Activated naive CD8-positive, alpha-beta T cell treated with anti-CD3 and anti-CD28 coated beads, Interleukin-2, amount 50 U/mL, for 24 hours (primary cell): ENCODE data around the gene KIAA0513.

Experiments used
- ATAC-seq: fragments of 150-1000 bp; cut with Tn5 transposase; one replicate; pipeline ENCODE4 v1.10.0; 2021
- DNase-seq: peaks from one replicate; pipeline ENCODE4 v3.0.0; 2021
- H3K27ac Mint-ChIP-seq: one replicate; pipeline ENCODE4 v1.8.0; 2021; ENCODE audit warnings: mild to moderate bottlenecking, mixed read lengths
- H3K27me3 Mint-ChIP-seq: one replicate; pipeline ENCODE4 v1.8.0; 2021; ENCODE audit warnings: mixed read lengths
- H3K36me3 Mint-ChIP-seq: one replicate; pipeline ENCODE4 v1.8.0; 2021; ENCODE audit warnings: low read depth, mixed read lengths
- H3K4me1 Mint-ChIP-seq: one replicate; pipeline ENCODE4 v1.8.0; 2021; ENCODE audit warnings: mixed read lengths
- H3K4me3 Mint-ChIP-seq: one replicate; pipeline ENCODE4 v1.8.0; 2021; ENCODE audit warnings: mild to moderate bottlenecking, moderate library complexity, mixed read lengths
- H3K9me3 Mint-ChIP-seq: one replicate; pipeline ENCODE4 v1.8.0; 2021; ENCODE audit warnings: mixed read lengths

KIAA0513 gene

GRCh38 chr16:85027349-85027957, at the start of gene KIAA0513:
Gene KIAA0513, plus strand, starts transcription at chr16:85027795. Its CDS starts 39,277 bp downstream, at chr16:85067072.
- Mint-ChIP-seq H3K9me3 (no peaks in the 10 kb centered on the region), H3K4me3 (peak within 1 kb of the TSS; percentile 83), H3K4me1 (peaks cover 44% of the 10 kb centered on the region), H3K36me3 (no peaks in the 10 kb centered on the region), H3K27ac (peak within 1 kb of the TSS; percentile 87), H3K27me3 (no peaks in the 10 kb centered on the region)
- peak; percentile 98 for DNase-seq
- peak; percentile 31 for ATAC-seq

GRCh38 chr16:84979516-84979915, 48.1 kb upstream of the KIAA0513 start:
- Mint-ChIP-seq H3K4me3 (no peak overlapping the region), H3K27ac (no peak overlapping the region), H3K36me3 (peaks cover 21% of the 10 kb centered on the region), H3K9me3 (no peaks in the 10 kb centered on the region), H3K4me1 (no peaks in the 10 kb centered on the region), H3K27me3 (no peaks in the 10 kb centered on the region)
- ATAC-seq (no peak), DNase-seq (no peak)

DNA sequence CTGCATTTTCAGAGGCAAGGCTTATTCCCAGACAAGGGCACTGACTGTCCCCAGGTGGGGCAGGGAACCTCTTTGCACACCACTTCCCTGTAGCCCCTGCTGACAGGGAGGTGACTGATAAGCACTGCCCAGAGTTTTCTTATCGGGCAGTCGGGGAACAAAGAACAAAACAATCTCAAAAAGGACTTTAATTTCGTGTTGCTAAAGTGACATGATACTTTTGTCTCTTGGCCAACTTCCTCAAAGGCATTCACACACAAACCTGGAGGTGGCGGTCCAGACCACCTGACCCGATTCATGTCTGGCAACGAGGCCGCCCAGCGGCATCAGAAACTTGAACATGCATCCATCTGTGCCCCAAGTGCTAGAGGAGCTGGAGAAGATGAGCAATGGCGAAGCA, 45.2 kb upstream of the KIAA0513 start:
- DNase-seq, result no peak
- Mint-ChIP-seq H3K27me3 (no peaks in the 10 kb centered on the region), H3K36me3 (peaks cover 25% of the 10 kb centered on the region)

DNA sequence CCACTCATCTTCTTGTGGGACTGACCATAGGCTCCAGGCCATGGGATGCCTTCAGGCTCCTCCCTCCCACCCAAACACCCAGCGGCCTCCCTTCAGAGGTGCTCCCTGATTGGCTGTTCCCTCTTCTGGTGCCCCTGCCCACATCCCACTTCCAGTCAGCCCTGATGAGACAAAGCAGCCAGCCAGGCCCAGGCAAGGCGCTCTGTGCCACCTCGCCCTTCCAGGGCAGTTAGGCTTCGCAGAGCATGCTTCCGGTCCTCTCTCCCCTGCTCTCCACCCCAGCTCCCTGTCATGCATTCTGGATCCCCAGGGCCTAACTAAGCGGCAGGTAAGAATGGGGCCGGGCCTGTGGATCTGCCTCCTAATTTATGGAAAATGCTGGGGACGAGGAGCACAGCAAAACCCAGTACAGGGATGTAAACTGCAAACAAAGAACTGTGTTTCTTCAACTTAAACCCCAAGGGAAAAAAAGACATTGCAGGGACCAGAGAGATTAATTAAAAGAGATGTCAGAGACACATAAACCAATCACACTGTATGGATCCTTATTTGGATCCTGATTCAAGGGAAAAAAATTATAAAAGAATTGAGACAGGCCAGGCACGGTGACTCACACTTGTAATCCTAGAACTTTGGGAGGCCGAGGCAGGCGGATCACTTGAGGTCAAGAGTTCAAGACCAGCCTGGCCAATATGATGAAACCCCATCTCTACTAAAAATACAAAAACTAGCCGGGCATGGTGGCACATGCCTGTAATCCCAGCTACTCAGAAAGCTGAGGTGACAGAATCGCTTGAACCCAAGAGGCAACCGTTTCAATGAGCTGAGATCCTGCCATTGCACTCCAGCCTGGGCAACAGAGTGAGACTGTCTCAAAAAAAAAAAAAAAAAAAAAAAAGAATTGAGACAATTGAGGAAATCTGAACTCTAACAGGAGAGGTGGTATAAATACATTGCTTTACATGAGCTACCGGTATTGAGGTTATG, 42.2 kb upstream of the KIAA0513 start:
- Mint-ChIP-seq H3K27me3 (no peaks in the 10 kb centered on the region), H3K36me3 (peaks cover 25% of the 10 kb centered on the region), H3K4me1 (peaks cover 12% of the 10 kb centered on the region), H3K9me3 (no peaks in the 10 kb centered on the region), H3K4me3 (no peak overlapping the region), H3K27ac (peak overlapping the region; percentile 68)
- ATAC-seq (no peak), DNase-seq (no peak)

More for the DNA sequence above, 45.2 kb upstream of the KIAA0513 start:
- peaks cover 12% of the 10 kb centered on the region for H3K4me1 Mint-ChIP-seq
- no peak for ATAC-seq
- no peak overlapping the region for H3K4me3 Mint-ChIP-seq
- no peak overlapping the region for H3K27ac Mint-ChIP-seq
- H3K9me3 Mint-ChIP-seq, result no peaks in the 10 kb centered on the region

GRCh38 chr16:84986102-84986501, 41.5 kb upstream of the KIAA0513 start:
- peak overlapping the region; percentile 68 for H3K27ac Mint-ChIP-seq

GRCh38 chr16:84986879-84987278, 40.7 kb upstream of the KIAA0513 start:
- Mint-ChIP-seq H3K9me3 (no peaks in the 10 kb centered on the region), H3K4me3 (no peak overlapping the region), H3K27me3 (no peaks in the 10 kb centered on the region), H3K27ac (peak overlapping the region; percentile 56), H3K4me1 (peaks cover 12% of the 10 kb centered on the region), H3K36me3 (peaks cover 25% of the 10 kb centered on the region)
- no peak for DNase-seq
- no peak for ATAC-seq

More at GRCh38 chr16:84986102-84986501, 41.5 kb upstream of the KIAA0513 start:
- peaks cover 12% of the 10 kb centered on the region for H3K4me1 Mint-ChIP-seq
- ATAC-seq, result no peak
- no peaks in the 10 kb centered on the region for H3K27me3 Mint-ChIP-seq
- no peaks in the 10 kb centered on the region for H3K9me3 Mint-ChIP-seq
- no peak overlapping the region for H3K4me3 Mint-ChIP-seq
- DNase-seq, result no peak
- peaks cover 25% of the 10 kb centered on the region for H3K36me3 Mint-ChIP-seq

DNA sequence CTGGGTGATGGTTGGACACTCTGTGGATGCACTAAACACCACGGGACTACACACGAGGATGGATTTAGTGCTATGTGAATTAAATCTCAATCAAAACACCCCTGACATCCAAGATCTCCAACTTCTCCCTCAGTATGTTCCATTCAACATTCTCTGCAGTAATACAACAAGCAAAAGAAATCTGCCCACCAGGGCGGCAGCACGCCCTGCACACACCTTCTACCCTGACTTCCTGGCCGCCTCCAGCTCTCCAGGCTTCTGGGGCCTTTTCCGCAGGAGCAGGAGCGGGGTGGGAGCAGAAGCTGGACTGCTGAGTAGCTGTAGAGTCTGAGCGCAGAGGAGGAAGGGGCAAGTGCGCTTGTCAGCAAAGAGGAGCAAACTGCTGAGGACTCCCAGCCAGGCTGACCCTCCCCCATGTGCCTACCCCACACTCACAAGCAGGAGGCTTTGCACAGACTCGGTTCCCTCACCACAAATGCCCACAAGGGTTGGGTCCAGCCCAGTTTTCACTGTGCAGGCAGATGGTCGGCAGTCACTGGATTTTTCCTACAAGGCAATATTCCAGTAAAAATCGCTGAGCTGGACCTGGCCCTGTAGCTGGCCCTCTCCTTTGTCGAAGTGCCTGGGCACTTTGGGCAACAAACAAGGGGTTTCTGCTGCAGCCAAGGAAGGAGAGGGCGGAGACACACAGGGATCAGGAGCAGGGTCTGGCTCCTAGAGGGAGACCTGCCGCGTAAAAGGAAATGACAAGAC, 39.1 kb upstream of the KIAA0513 start:
- H3K4me1 Mint-ChIP-seq, result peaks cover 12% of the 10 kb centered on the region
- no peaks in the 10 kb centered on the region for H3K27me3 Mint-ChIP-seq
- H3K36me3 Mint-ChIP-seq, result peaks cover 25% of the 10 kb centered on the region
- no peak overlapping the region for H3K27ac Mint-ChIP-seq
- ATAC-seq (no peak), DNase-seq (no peak)
- no peak overlapping the region for H3K4me3 Mint-ChIP-seq
- H3K9me3 Mint-ChIP-seq, result no peaks in the 10 kb centered on the region

- DNase-seq, result no peak
- no peaks in the 10 kb centered on the region for H3K9me3 Mint-ChIP-seq
- peaks cover 30% of the 10 kb centered on the region for H3K36me3 Mint-ChIP-seq
- H3K4me1 Mint-ChIP-seq, result peaks cover 16% of the 10 kb centered on the region
- no peak overlapping the region for H3K4me3 Mint-ChIP-seq
- no peak for ATAC-seq
- no peaks in the 10 kb centered on the region for H3K27me3 Mint-ChIP-seq
- no peak overlapping the region for H3K27ac Mint-ChIP-seq
These were observed 37.6 kb upstream of the KIAA0513 start for GRCh38 chr16:84989749-84990620.

DNA sequence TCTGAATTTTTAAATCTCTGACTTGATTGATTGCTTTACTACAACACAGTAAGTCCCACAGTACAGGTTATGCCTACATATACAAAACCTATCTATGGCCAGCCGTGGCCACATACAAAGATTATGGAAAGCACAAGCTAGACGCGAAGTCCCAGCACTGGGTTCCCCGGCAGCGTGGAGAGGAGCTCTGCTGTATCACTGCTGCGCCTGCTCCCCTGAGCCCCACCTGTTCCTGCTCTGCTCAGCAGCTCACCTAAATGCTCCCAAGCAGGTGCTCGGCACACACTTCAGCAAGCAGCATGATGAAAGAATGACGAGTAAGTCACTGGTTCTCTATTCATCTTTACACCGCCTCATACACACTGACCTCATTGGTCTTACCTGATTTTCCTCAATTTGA, 36.8 kb upstream of the KIAA0513 start:
- Mint-ChIP-seq H3K9me3 (no peaks in the 10 kb centered on the region), H3K4me3 (no peak overlapping the region), H3K4me1 (peaks cover 22% of the 10 kb centered on the region), H3K36me3 (peaks cover 36% of the 10 kb centered on the region), H3K27ac (no peak overlapping the region), H3K27me3 (no peaks in the 10 kb centered on the region)
- DNase-seq (no peak), ATAC-seq (no peak)

GRCh38 chr16:84992717-84993075, 34.9 kb upstream of the KIAA0513 start:
- ATAC-seq (no peak), DNase-seq (no peak)
- H3K36me3 Mint-ChIP-seq, result peaks cover 27% of the 10 kb centered on the region
- H3K27me3 Mint-ChIP-seq, result no peaks in the 10 kb centered on the region
- H3K9me3 Mint-ChIP-seq, result no peaks in the 10 kb centered on the region
- H3K4me3 Mint-ChIP-seq, result no peak overlapping the region
- peaks cover 22% of the 10 kb centered on the region for H3K4me1 Mint-ChIP-seq
- no peak overlapping the region for H3K27ac Mint-ChIP-seq

GRCh38 chr16:84993926-84994325, 33.7 kb upstream of the KIAA0513 start:
- Mint-ChIP-seq H3K27me3 (no peaks in the 10 kb centered on the region), H3K9me3 (no peaks in the 10 kb centered on the region), H3K4me3 (no peak overlapping the region), H3K4me1 (peaks cover 22% of the 10 kb centered on the region), H3K27ac (no peak overlapping the region), H3K36me3 (peaks cover 29% of the 10 kb centered on the region)
- DNase-seq, result no peak
- ATAC-seq, result no peak

DNA sequence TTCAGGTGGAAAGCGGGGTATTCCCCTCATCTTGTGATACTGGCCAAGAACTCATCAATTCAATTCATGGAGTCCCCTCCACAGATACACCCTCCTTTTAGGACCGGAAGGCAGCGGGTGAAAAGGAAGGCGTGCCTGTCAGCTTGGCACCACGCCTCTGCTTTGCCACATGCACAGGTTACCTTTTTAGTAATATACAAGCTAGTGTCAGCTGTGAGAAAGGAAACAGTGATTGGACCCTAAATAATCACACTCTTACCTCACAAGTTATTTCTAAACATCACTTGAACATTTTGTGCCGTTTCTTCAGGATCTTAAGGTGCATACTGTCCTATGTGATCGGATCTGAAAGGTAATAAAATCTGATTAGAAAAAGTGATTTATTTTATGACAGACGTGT, 31.9 kb upstream of the KIAA0513 start:
- Mint-ChIP-seq H3K9me3 (no peaks in the 10 kb centered on the region), H3K27ac (no peak overlapping the region), H3K4me3 (no peak overlapping the region), H3K27me3 (no peaks in the 10 kb centered on the region), H3K4me1 (peaks cover 23% of the 10 kb centered on the region), H3K36me3 (peaks cover 27% of the 10 kb centered on the region)
- ATAC-seq (no peak), DNase-seq (no peak)

DNA sequence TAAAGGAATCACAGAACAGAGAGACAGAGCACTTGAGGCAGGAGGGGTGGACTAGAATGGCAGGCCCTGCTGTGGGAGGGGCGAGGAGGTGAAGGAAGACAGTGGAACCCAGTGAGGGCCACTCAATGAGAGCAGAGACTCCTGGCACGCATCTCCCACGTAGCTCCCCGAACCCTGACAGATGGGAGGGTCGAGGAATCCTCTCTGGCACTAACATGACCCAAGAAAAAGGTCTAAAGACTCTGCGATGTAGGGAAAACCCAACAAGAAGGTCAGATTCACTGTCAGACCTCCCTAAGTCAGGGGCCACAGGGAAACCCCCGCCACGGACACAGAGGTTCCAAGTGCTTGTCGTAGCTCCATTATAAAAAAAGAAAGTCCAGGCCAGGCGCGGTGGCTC, 31.2 kb upstream of the KIAA0513 start:
- Mint-ChIP-seq H3K27ac (no peak overlapping the region), H3K4me3 (no peak overlapping the region), H3K27me3 (no peaks in the 10 kb centered on the region), H3K9me3 (no peaks in the 10 kb centered on the region), H3K4me1 (peaks cover 25% of the 10 kb centered on the region), H3K36me3 (peaks cover 25% of the 10 kb centered on the region)
- DNase-seq (no peak), ATAC-seq (no peak)

- DNase-seq (no peak), ATAC-seq (no peak)
- H3K4me3 Mint-ChIP-seq, result no peak overlapping the region
- peaks cover 48% of the 10 kb centered on the region for H3K4me1 Mint-ChIP-seq
- no peaks in the 10 kb centered on the region for H3K9me3 Mint-ChIP-seq
- H3K27ac Mint-ChIP-seq, result no peak overlapping the region
- H3K27me3 Mint-ChIP-seq, result no peaks in the 10 kb centered on the region
- H3K36me3 Mint-ChIP-seq, result peaks cover 29% of the 10 kb centered on the region
These were observed 28.4 kb upstream of the KIAA0513 start for GRCh38 chr16:84999200-84999599.
